ENCODE data around the gene CDHR3.

The CDHR3 gene

DNA sequence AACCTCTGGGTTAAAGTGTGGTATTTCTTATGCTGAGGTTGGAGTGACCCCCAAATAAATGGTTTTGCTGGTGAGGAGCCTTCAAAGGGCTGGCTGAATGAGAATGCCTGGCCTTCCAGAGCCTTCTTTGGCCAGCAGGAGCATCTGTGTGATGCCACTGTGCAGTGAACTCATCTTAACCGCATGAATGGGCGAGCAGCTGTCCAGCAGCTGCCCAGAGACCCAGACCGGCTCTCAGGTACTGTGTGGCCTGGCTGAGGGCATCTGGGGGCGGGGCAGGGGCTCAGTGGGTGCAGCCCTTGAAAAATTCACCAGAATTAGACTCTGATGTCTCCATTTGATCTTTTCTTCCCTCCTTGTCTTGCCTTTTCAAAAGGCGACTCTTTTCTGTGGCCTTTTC lies 90.0 kb downstream of the CDHR3 start:
- H3K4ac ChIP-seq (ENCODE audit: low read length): no peak overlapping the region
- H3K23ac ChIP-seq (ENCODE audit: low read depth, low read length, poor library complexity): no peak overlapping the region
- WGBS, 2 donors (ENCODE audit: extremely low coverage in 2 of 2, insufficient read length in 2 of 2, insufficient replicate concordance in 1 of 2): no CpG with 5 or more reads among the region's 5 CpGs
- no peak overlapping the region for H2AK5ac ChIP-seq (ENCODE audit: low read depth, low read length)
- H2BK15ac ChIP-seq (ENCODE audit: low read length): no peak overlapping the region
- H3K9ac ChIP-seq (ENCODE audit: low read depth, low read length, poor library complexity): no peak overlapping the region
- no peak overlapping the region for H3K27ac ChIP-seq (replicated peaks; ENCODE audit: low read length)
- H4K8ac ChIP-seq (ENCODE audit: low read depth, low read length): no peak overlapping the region
- no peak overlapping the region for H3K14ac ChIP-seq (ENCODE audit: low read length)
- H3K79me1 ChIP-seq (ENCODE audit: low read depth, low read length): no peaks in the 10 kb centered on the region
- DNase-seq (ENCODE audit: low spot score): no peak
- H2BK120ac ChIP-seq (ENCODE audit: low read depth, low read length): no peak overlapping the region
- H2BK12ac ChIP-seq (ENCODE audit: low read length): no peak overlapping the region
- no peak overlapping the region for H3K18ac ChIP-seq (ENCODE audit: low read length)
- no peak overlapping the region for H3K4me2 ChIP-seq (ENCODE audit: insufficient read depth, low read length, poor library complexity, severe bottlenecking)
- peaks cover 0 to 7% of the 10 kb centered on the region in 2 donors for H3K9me3 ChIP-seq (replicated peaks in 1 of 2; ENCODE audit: control insufficient read depth in 2 of 2, insufficient read depth in 1 of 2, low read depth in 1 of 2, low read length in 2 of 2)
- H2BK5ac ChIP-seq (ENCODE audit: low read length): no peak overlapping the region
- H3K4me3 ChIP-seq (ENCODE audit: low read length in 2 of 2): no peak overlapping the region
- H4K91ac ChIP-seq (ENCODE audit: low read depth, low read length, poor library complexity): no peak overlapping the region
- no peaks in the 10 kb centered on the region for H3K36me3 ChIP-seq (replicated peaks in 1 of 2; ENCODE audit: control insufficient read depth in 2 of 2, insufficient read depth in 2 of 2, low read length in 2 of 2)
- H3K4me1 ChIP-seq (ENCODE audit: control insufficient read depth in 2 of 2, insufficient read depth in 1 of 2, low read depth in 1 of 2, low read length in 2 of 2): peaks cover 0 to under 1% of the 10 kb centered on the region in 2 donors
- H3K27me3 ChIP-seq (ENCODE audit: control insufficient read depth in 3 of 3, insufficient read depth in 3 of 3, low read depth in 1 of 3, low read length in 3 of 3): peaks cover 0 to 26% (median 0%) of the 10 kb centered on the region in 3 experiments
- H2AFZ ChIP-seq (ENCODE audit: low read length): no peak overlapping the region

DNA sequence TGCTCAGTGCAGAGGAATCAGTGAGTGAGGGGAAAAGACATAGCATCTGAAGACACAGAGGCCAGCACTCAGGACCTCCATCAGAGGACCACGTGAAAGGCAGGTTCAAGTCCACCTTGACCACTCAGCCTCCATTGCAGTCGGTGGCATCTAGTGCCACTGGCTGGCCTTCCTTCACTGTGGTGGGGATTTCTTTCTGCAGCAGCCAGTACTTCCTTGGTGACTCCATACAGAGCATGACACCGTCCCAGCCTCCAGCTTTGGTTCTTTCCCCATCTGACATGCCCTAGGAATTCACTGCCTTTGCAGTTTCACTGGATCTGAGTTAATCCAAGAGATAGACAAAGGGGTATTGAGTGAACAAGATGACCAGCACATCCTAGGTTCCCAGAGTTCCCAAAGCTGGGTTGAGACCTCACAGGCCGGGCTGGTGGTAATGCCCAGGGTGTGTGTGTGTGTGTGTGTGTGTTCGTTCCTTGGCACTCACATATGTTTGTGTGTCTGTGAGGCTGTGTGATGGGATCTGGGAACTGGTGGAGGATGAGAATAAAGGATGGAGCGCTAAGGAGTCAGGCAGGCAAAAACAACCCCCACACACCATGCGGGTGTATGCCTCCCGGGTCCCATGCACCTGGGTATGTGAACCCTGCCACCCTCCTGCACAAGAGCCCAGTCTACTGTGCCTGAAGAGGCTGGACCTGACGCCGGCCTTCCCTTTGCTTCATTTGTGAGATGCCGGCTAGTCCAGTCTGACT lies 91.3 kb downstream of the CDHR3 start:
- DNase-seq (ENCODE audit: low spot score): no peak
- Histone ChIP-seq H3K4me2 (ENCODE audit: insufficient read depth, low read length, poor library complexity, severe bottlenecking) (no peak overlapping the region), H2BK15ac (ENCODE audit: low read length) (no peak overlapping the region), H2AFZ (ENCODE audit: low read length) (no peak overlapping the region), H2BK12ac (ENCODE audit: low read length) (no peak overlapping the region), H3K9me3 (replicated peaks in 1 of 2; ENCODE audit: control insufficient read depth in 2 of 2, insufficient read depth in 1 of 2, low read depth in 1 of 2, low read length in 2 of 2) (peaks cover 0 to 7% of the 10 kb centered on the region in 2 donors), H3K27me3 (ENCODE audit: control insufficient read depth in 3 of 3, insufficient read depth in 3 of 3, low read depth in 1 of 3, low read length in 3 of 3) (peaks cover 0 to 23% (median 0%) of the 10 kb centered on the region in 3 experiments), H3K4me3 (ENCODE audit: low read length in 2 of 2) (no peak overlapping the region), H4K91ac (ENCODE audit: low read depth, low read length, poor library complexity) (no peak overlapping the region), H3K27ac (replicated peaks; ENCODE audit: low read length) (no peak overlapping the region), H3K23ac (ENCODE audit: low read depth, low read length, poor library complexity) (no peak overlapping the region), H3K4me1 (ENCODE audit: control insufficient read depth in 2 of 2, insufficient read depth in 1 of 2, low read depth in 1 of 2, low read length in 2 of 2) (peaks cover 8 to 9% of the 10 kb centered on the region in 2 donors), H3K9ac (ENCODE audit: low read depth, low read length, poor library complexity) (no peak overlapping the region), H2BK120ac (ENCODE audit: low read depth, low read length) (no peak overlapping the region), H2BK5ac (ENCODE audit: low read length) (no peak overlapping the region), H3K36me3 (replicated peaks in 1 of 2; ENCODE audit: control insufficient read depth in 2 of 2, insufficient read depth in 2 of 2, low read length in 2 of 2) (no peaks in the 10 kb centered on the region), H3K4ac (ENCODE audit: low read length) (no peak overlapping the region), H3K79me1 (ENCODE audit: low read depth, low read length) (no peaks in the 10 kb centered on the region), H4K8ac (ENCODE audit: low read depth, low read length) (no peak overlapping the region), H3K18ac (ENCODE audit: low read length) (peak overlapping the region; percentile 68), H2AK5ac (ENCODE audit: low read depth, low read length) (no peak overlapping the region), H3K14ac (ENCODE audit: low read length) (no peak overlapping the region)
- WGBS, 2 donors (ENCODE audit: extremely low coverage in 2 of 2, insufficient read length in 2 of 2, insufficient replicate concordance in 1 of 2): no CpG with 5 or more reads among the region's 11 CpGs

GRCh38 chr7:106054971-106055532 lies 92.0 kb downstream of the CDHR3 start:
- H3K79me1 ChIP-seq (ENCODE audit: low read depth, low read length): no peaks in the 10 kb centered on the region
- H3K4ac ChIP-seq (ENCODE audit: low read length): no peak overlapping the region
- H3K14ac ChIP-seq (ENCODE audit: low read length): no peak overlapping the region
- H3K4me1 ChIP-seq (ENCODE audit: control insufficient read depth in 2 of 2, insufficient read depth in 1 of 2, low read depth in 1 of 2, low read length in 2 of 2): peaks cover 8 to 9% of the 10 kb centered on the region in 2 donors
- no peak overlapping the region for H4K91ac ChIP-seq (ENCODE audit: low read depth, low read length, poor library complexity)
- H4K8ac ChIP-seq (ENCODE audit: low read depth, low read length): no peak overlapping the region
- DNase-seq (ENCODE audit: low spot score): no peak
- H3K4me3 ChIP-seq (ENCODE audit: low read length in 2 of 2): no peak overlapping the region
- H3K27me3 ChIP-seq (ENCODE audit: control insufficient read depth in 3 of 3, insufficient read depth in 3 of 3, low read depth in 1 of 3, low read length in 3 of 3): peaks cover 0 to 19% (median 0%) of the 10 kb centered on the region in 3 experiments
- no peaks in the 10 kb centered on the region for H3K36me3 ChIP-seq (replicated peaks in 1 of 2; ENCODE audit: control insufficient read depth in 2 of 2, insufficient read depth in 2 of 2, low read length in 2 of 2)
- H2BK15ac ChIP-seq (ENCODE audit: low read length): no peak overlapping the region
- no peak overlapping the region for H2BK120ac ChIP-seq (ENCODE audit: low read depth, low read length)
- WGBS, 2 donors (ENCODE audit: extremely low coverage in 2 of 2, insufficient read length in 2 of 2, insufficient replicate concordance in 1 of 2): no CpG with 5 or more reads among the region's 7 CpGs
- H3K23ac ChIP-seq (ENCODE audit: low read depth, low read length, poor library complexity): no peak overlapping the region
- no peak overlapping the region for H2AFZ ChIP-seq (ENCODE audit: low read length)
- no peak overlapping the region for H3K4me2 ChIP-seq (ENCODE audit: insufficient read depth, low read length, poor library complexity, severe bottlenecking)
- peaks cover 0 to 7% of the 10 kb centered on the region in 2 donors for H3K9me3 ChIP-seq (replicated peaks in 1 of 2; ENCODE audit: control insufficient read depth in 2 of 2, insufficient read depth in 1 of 2, low read depth in 1 of 2, low read length in 2 of 2)
- no peak overlapping the region for H3K27ac ChIP-seq (replicated peaks; ENCODE audit: low read length)
- H2BK5ac ChIP-seq (ENCODE audit: low read length): no peak overlapping the region
- no peak overlapping the region for H3K9ac ChIP-seq (ENCODE audit: low read depth, low read length, poor library complexity)
- no peak overlapping the region for H2BK12ac ChIP-seq (ENCODE audit: low read length)
- H3K18ac ChIP-seq (ENCODE audit: low read length): no peak overlapping the region
- H2AK5ac ChIP-seq (ENCODE audit: low read depth, low read length): no peak overlapping the region

- H3K9me3 ChIP-seq (replicated peaks in 1 of 2; ENCODE audit: control insufficient read depth in 2 of 2, insufficient read depth in 1 of 2, low read depth in 1 of 2, low read length in 2 of 2): peaks cover 3 to 15% of the 10 kb centered on the region in 2 donors
- no peak overlapping the region for H3K14ac ChIP-seq (ENCODE audit: low read length)
- H3K79me1 ChIP-seq (ENCODE audit: low read depth, low read length): no peaks in the 10 kb centered on the region
- H3K4me3 ChIP-seq (ENCODE audit: low read length in 2 of 2): no peak overlapping the region
- H4K8ac ChIP-seq (ENCODE audit: low read depth, low read length): no peak overlapping the region
- no peak overlapping the region for H2BK5ac ChIP-seq (ENCODE audit: low read length)
- H3K27me3 ChIP-seq (ENCODE audit: control insufficient read depth in 3 of 3, insufficient read depth in 3 of 3, low read depth in 1 of 3, low read length in 3 of 3): peaks cover 0 to 5% (median 0%) of the 10 kb centered on the region in 3 experiments
- no peak for DNase-seq (ENCODE audit: low spot score)
- H3K27ac ChIP-seq (replicated peaks; ENCODE audit: low read length): no peak overlapping the region
- H2AK5ac ChIP-seq (ENCODE audit: low read depth, low read length): no peak overlapping the region
- H2BK12ac ChIP-seq (ENCODE audit: low read length): no peak overlapping the region
- no CpG with 5 or more reads among the region's 9 CpGs for WGBS, 2 donors (ENCODE audit: extremely low coverage in 2 of 2, insufficient read length in 2 of 2, insufficient replicate concordance in 1 of 2)
- no peak overlapping the region for H2BK15ac ChIP-seq (ENCODE audit: low read length)
- no peak overlapping the region for H3K4ac ChIP-seq (ENCODE audit: low read length)
- H3K23ac ChIP-seq (ENCODE audit: low read depth, low read length, poor library complexity): no peak overlapping the region
- H3K18ac ChIP-seq (ENCODE audit: low read length): no peak overlapping the region
- no peaks in the 10 kb centered on the region for H3K36me3 ChIP-seq (replicated peaks in 1 of 2; ENCODE audit: control insufficient read depth in 2 of 2, insufficient read depth in 2 of 2, low read length in 2 of 2)
- H3K4me1 ChIP-seq (ENCODE audit: control insufficient read depth in 2 of 2, insufficient read depth in 1 of 2, low read depth in 1 of 2, low read length in 2 of 2): peaks cover 8 to 9% of the 10 kb centered on the region in 2 donors
- H3K9ac ChIP-seq (ENCODE audit: low read depth, low read length, poor library complexity): no peak overlapping the region
- H4K91ac ChIP-seq (ENCODE audit: low read depth, low read length, poor library complexity): no peak overlapping the region
- no peak overlapping the region for H2BK120ac ChIP-seq (ENCODE audit: low read depth, low read length)
- H3K4me2 ChIP-seq (ENCODE audit: insufficient read depth, low read length, poor library complexity, severe bottlenecking): no peak overlapping the region
- peak overlapping the region; percentile 61 for H2AFZ ChIP-seq (ENCODE audit: low read length)
These were observed 93.6 kb downstream of the CDHR3 start for GRCh38 chr7:106056513-106057203.
